Keratinocyte (primary cell): ENCODE data around the gene ADARB2.

Source experiments
- CTCF ChIP-seq, 3 experiments: IDR thresholded peaks in 1 of 3; conservative IDR thresholded peaks in 1 of 3; optimal IDR thresholded peaks in 1 of 3; 2 replicates in 2 of 3; 3 replicates in 1 of 3; pipeline versions ENCODE3 to v1.5.1; 2011; ENCODE audit warnings: low read length in 3 of 3, mild to moderate bottlenecking in 3 of 3, moderate library complexity in 2 of 3, control low read depth in 1 of 3, inconsistent platforms in 1 of 3; ENCODE audit not compliant: insufficient read depth in 2 of 3; ENCODE audit errors: extremely low read depth in 1 of 3
- EZH2 ChIP-seq: IDR thresholded peaks from one replicate; pipeline ENCODE4 v1.6.1; 2012; ENCODE audit warnings: inconsistent platforms, mild to moderate bottlenecking, low read length, moderate library complexity

GRCh38 chr10:1323951-1324350 is 413.4 kb downstream of the ADARB2 start:
- TF ChIP-seq CTCF (optimal IDR thresholded peaks at IDR 0.05 in 1 of 3, IDR thresholded peaks at IDR 0.05 in 1 of 3, conservative IDR thresholded peaks at IDR 0.05 in 1 of 3; ENCODE audit: extremely low read depth in 1 of 3, insufficient read depth in 2 of 3, low read length in 3 of 3) (no peak), EZH2 (no peak)
